Astrocyte (in vitro differentiated cells and primary cell): Measurements from ENCODE around the gene LTA. TPM values are rescaled to one million over a fixed set of nuclear protein-coding genes. Genes with fewer than 3 reads are reported as not detected.

Experiments used
- DNase-seq: peaks from one replicate; pipeline ENCODE4 v3.0.0-alpha.2; 2010; ENCODE audit warnings: low read depth
- FAIRE-seq: peaks from 2 replicates; lab custom pipeline; 2011; peaks lifted over from hg19 to GRCh38; lab: Jason Lieb, UNC
- H2AFZ ChIP-seq: 2 replicates; pipeline ENCODE4 v1.6.0; 2012; ENCODE audit warnings: low read depth, low read length, inconsistent platforms
- H3K27ac ChIP-seq: 2 replicates; pipeline ENCODE4 v1.5.1; 2011; ENCODE audit warnings: low read depth, low read length, inconsistent platforms
- H3K27me3 ChIP-seq: 2 replicates; pipeline ENCODE4 v1.6.0; 2011; ENCODE audit warnings: low read length, inconsistent platforms; ENCODE audit not compliant: insufficient read depth
- H3K36me3 ChIP-seq: 2 replicates; pipeline ENCODE4 v1.5.1; 2011; ENCODE audit warnings: low read length, inconsistent platforms; ENCODE audit not compliant: insufficient read depth
- H3K4me1 ChIP-seq: 2 replicates; pipeline ENCODE4 v1.5.1; 2011; ENCODE audit warnings: low read length, inconsistent platforms; ENCODE audit not compliant: insufficient read depth
- H3K4me2 ChIP-seq: 2 replicates; pipeline ENCODE4 v1.6.0; 2012; ENCODE audit warnings: low read length, inconsistent platforms
- H3K4me3 ChIP-seq: 2 replicates; pipeline ENCODE4 v1.5.1; 2011; ENCODE audit warnings: low read depth, mild to moderate bottlenecking, low read length, inconsistent platforms; ENCODE audit not compliant: insufficient read depth
- H3K79me2 ChIP-seq: 2 replicates; pipeline ENCODE4 v1.6.0; 2012; ENCODE audit warnings: mild to moderate bottlenecking, low read length, inconsistent platforms; ENCODE audit not compliant: insufficient read depth
- H3K9ac ChIP-seq: 2 replicates; pipeline ENCODE4 v1.6.0; 2012; ENCODE audit warnings: mild to moderate bottlenecking, low read length, inconsistent platforms
- H3K9me3 ChIP-seq: 2 replicates; pipeline ENCODE4 v1.5.1; 2012; ENCODE audit warnings: low read depth, mild to moderate bottlenecking, low read length, inconsistent platforms; ENCODE audit not compliant: insufficient read depth
- H4K20me1 ChIP-seq: 2 replicates; pipeline ENCODE4 v1.6.0; 2012; ENCODE audit warnings: low read length, inconsistent platforms; ENCODE audit not compliant: insufficient read depth
- H3K27ac Mint-ChIP-seq: one replicate; pipeline ENCODE4 v1.8.0; 2021; ENCODE audit warnings: mild to moderate bottlenecking, mixed read lengths; ENCODE audit not compliant: unreplicated experiment
- H3K27me3 Mint-ChIP-seq: one replicate; pipeline ENCODE4 v1.8.0; 2021; ENCODE audit warnings: low read depth, mixed read lengths; ENCODE audit not compliant: unreplicated experiment
- H3K36me3 Mint-ChIP-seq: one replicate; pipeline ENCODE4 v1.8.0; 2021; ENCODE audit warnings: low read depth, mixed read lengths; ENCODE audit not compliant: unreplicated experiment
- H3K4me1 Mint-ChIP-seq: one replicate; pipeline ENCODE4 v1.8.0; 2021; ENCODE audit warnings: low read depth, mixed read lengths; ENCODE audit not compliant: unreplicated experiment
- H3K4me3 Mint-ChIP-seq: one replicate; pipeline ENCODE4 v1.8.0; 2021; ENCODE audit warnings: mild to moderate bottlenecking, moderate library complexity, mixed read lengths; ENCODE audit not compliant: unreplicated experiment
- H3K9me3 Mint-ChIP-seq: one replicate; pipeline ENCODE4 v1.8.0; 2021; ENCODE audit warnings: mild to moderate bottlenecking, mixed read lengths; ENCODE audit not compliant: unreplicated experiment
- CTCF ChIP-seq: IDR thresholded peaks from 2 replicates; pipeline ENCODE4 v1.5.1; 2011; ENCODE audit warnings: low read depth, mild to moderate bottlenecking, inconsistent platforms, low read length, moderate library complexity; ENCODE audit not compliant: insufficient read depth
- EZH2 ChIP-seq: IDR thresholded peaks from 2 replicates; pipeline ENCODE4 v1.6.1; 2012; ENCODE audit warnings: mild to moderate bottlenecking, low read length, inconsistent platforms; ENCODE audit not compliant: insufficient read depth
- total RNA-seq: library from RNA; stranded (reverse); gene quantifications from 2 replicates; pipeline ENCODE4 v1.2.1, GENCODE V29; 2021

Gene LTA
- total RNA-seq, 1 donor from 2014 or later: not detected

- TF ChIP-seq EZH2: no peak
- peak; percentile 32 for TF ChIP-seq CTCF
- Histone ChIP-seq H3K36me3 (no peaks in the 10 kb centered on the region), H3K79me2 (no peaks in the 10 kb centered on the region), H3K9me3 (no peaks in the 10 kb centered on the region), H4K20me1 (no peaks in the 10 kb centered on the region), H3K27me3 (no peaks in the 10 kb centered on the region), H2AFZ (no peak overlapping the region), H3K4me1 (no peaks in the 10 kb centered on the region), H3K27ac (no peak overlapping the region), H3K4me2 (no peak overlapping the region), H3K4me3 (no peak overlapping the region), H3K9ac (no peak overlapping the region)
- no peaks in the 10 kb centered on the region for H3K4me1 Mint-ChIP-seq
- no peaks in the 10 kb centered on the region for H3K27me3 Mint-ChIP-seq
- H3K36me3 Mint-ChIP-seq: no peaks in the 10 kb centered on the region
- H3K9me3 Mint-ChIP-seq: no peaks in the 10 kb centered on the region
- H3K27ac Mint-ChIP-seq: no peak overlapping the region
- H3K4me3 Mint-ChIP-seq: no peak overlapping the region
- FAIRE-seq (no peak), DNase-seq (no peak)
These were observed 24.9 kb downstream of the LTA start for GRCh38 chr6:31597006-31597405.

- Histone ChIP-seq H3K9me3 (no peaks in the 10 kb centered on the region), H3K79me2 (no peaks in the 10 kb centered on the region), H4K20me1 (no peaks in the 10 kb centered on the region), H2AFZ (no peak overlapping the region), H3K9ac (no peak overlapping the region), H3K27ac (no peak overlapping the region), H3K4me1 (no peaks in the 10 kb centered on the region), H3K36me3 (no peaks in the 10 kb centered on the region), H3K4me2 (no peak overlapping the region), H3K4me3 (no peak overlapping the region), H3K27me3 (no peaks in the 10 kb centered on the region)
- DNase-seq (no peak), FAIRE-seq (no peak)
- Mint-ChIP-seq H3K9me3 (no peaks in the 10 kb centered on the region), H3K27me3 (peaks cover 2% of the 10 kb centered on the region), H3K4me3 (no peak overlapping the region), H3K36me3 (no peaks in the 10 kb centered on the region), H3K4me1 (no peaks in the 10 kb centered on the region), H3K27ac (no peak overlapping the region)
- no peak for TF ChIP-seq EZH2
- TF ChIP-seq CTCF: no peak
These were observed 35.2 kb downstream of the LTA start for GRCh38 chr6:31607317-31607716.

- no peaks in the 10 kb centered on the region for H3K4me1 ChIP-seq
- TF ChIP-seq EZH2: no peak
- no peaks in the 10 kb centered on the region for H4K20me1 ChIP-seq
- Mint-ChIP-seq H3K27me3 (peaks cover 2% of the 10 kb centered on the region), H3K27ac (peak overlapping the region; percentile 26), H3K9me3 (no peaks in the 10 kb centered on the region), H3K4me1 (no peaks in the 10 kb centered on the region), H3K36me3 (no peaks in the 10 kb centered on the region), H3K4me3 (no peak overlapping the region)
- no peak overlapping the region for H3K4me2 ChIP-seq
- H2AFZ ChIP-seq: no peak overlapping the region
- H3K27ac ChIP-seq: no peak overlapping the region
- H3K9ac ChIP-seq: no peak overlapping the region
- no peaks in the 10 kb centered on the region for H3K27me3 ChIP-seq
- H3K36me3 ChIP-seq: no peaks in the 10 kb centered on the region
- no peak overlapping the region for H3K4me3 ChIP-seq
- H3K79me2 ChIP-seq: no peaks in the 10 kb centered on the region
- H3K9me3 ChIP-seq: no peaks in the 10 kb centered on the region
- no peak for FAIRE-seq
- DNase-seq: no peak
These were observed 37.7 kb downstream of the LTA start for GRCh38 chr6:31609519-31610406.
